Body of pancreas (tissue), 4 donors: ENCODE results near the gene PDE4D. TPM values are rescaled to one million over a fixed set of nuclear protein-coding genes. Genes with fewer than 3 reads are reported as not detected.

Source experiments
- ATAC-seq: fragments of 150-250 bp; one replicate; pipeline ENCODE4 v1.9.1; 2016
- DNase-seq, 4 donors: peaks; one replicate each; pipeline ENCODE4 v3.0.0-alpha.2; 2019
- H3K27ac ChIP-seq, 4 donors: fragments of 200-600 bp; sonication (generic); 1 replicate in 3 of 4; 2 replicates in 1 of 4; pipeline versions ENCODE4 v1.5.1 to v1.6.1; 2016 to 2019; ENCODE audit warnings: mild to moderate bottlenecking in 1 of 4, mixed read lengths in 1 of 4, moderate library complexity in 1 of 4
- H3K27me3 ChIP-seq, 2 donors: fragments of 200-600 bp; sonication (generic); one replicate each; pipeline ENCODE4 v1.6.0; 2016; ENCODE audit warnings: mild to moderate bottlenecking in 1 of 2
- H3K36me3 ChIP-seq, 2 donors: fragments of 200-600 bp; sonication (generic); replicated peaks in 1 of 2; 2 replicates each; pipeline ENCODE4 v1.5.1; 2016; ENCODE audit warnings: low read depth in 2 of 2; ENCODE audit not compliant: insufficient read depth in 1 of 2
- H3K4me1 ChIP-seq: fragments of 200-600 bp; sonication (generic); one replicate; pipeline ENCODE4 v1.6.0; 2016
- H3K4me3 ChIP-seq, 2 donors: fragments of 200-600 bp; sonication (generic); 1 replicate in 1 of 2; 2 replicates in 1 of 2; pipeline ENCODE4 v1.5.1; 2016 to 2019
- H3K9me3 ChIP-seq, 3 donors: fragments of 200-600 bp; sonication (generic); 1 replicate in 2 of 3; 2 replicates in 1 of 3; pipeline ENCODE4 v1.5.1; 2016
- POLR2A ChIP-seq, 3 donors: fragments of 450-650 bp; IDR thresholded peaks; one replicate each; pipeline ENCODE4 v1.6.1; 2016; ENCODE audit warnings: antibody characterized with exemption in 3 of 3, mild to moderate bottlenecking in 2 of 3
- WGBS, 2 donors: methylation state at CpG; one replicate each; pipeline ENCODE4 v1.1.5; 2017; 5-methylcytosine and 5-hydroxymethylcytosine counted together
- intact Hi-C: fragments of 100-400 bp; cut with DNase I; formaldehyde crosslinking; loops from one replicate; pipeline ENCODE4 v1.15.1; 2023
- total RNA-seq, 2 donors: library from RNA; depleted of rRNA; stranded (reverse); fragments of >200 nt; gene quantifications; one replicate each; pipeline ENCODE4 v1.1.0, GENCODE V29; 2016
- TF ChIP-seq, protein P1 (sequence below), 7 experiments: fragments of 450-650 bp in 4 of 7; fragments of 200-600 bp in 3 of 7; sonication (generic) in 3 of 7; IDR thresholded peaks; one replicate each; pipeline ENCODE4 v1.5.1; 2016 to 2019; ENCODE audit warnings: antibody characterized with exemption in 7 of 7

The PDE4D gene
- total RNA-seq, 2 donors from 2014 or later = 8.6 to 9.2 TPM

DNA sequence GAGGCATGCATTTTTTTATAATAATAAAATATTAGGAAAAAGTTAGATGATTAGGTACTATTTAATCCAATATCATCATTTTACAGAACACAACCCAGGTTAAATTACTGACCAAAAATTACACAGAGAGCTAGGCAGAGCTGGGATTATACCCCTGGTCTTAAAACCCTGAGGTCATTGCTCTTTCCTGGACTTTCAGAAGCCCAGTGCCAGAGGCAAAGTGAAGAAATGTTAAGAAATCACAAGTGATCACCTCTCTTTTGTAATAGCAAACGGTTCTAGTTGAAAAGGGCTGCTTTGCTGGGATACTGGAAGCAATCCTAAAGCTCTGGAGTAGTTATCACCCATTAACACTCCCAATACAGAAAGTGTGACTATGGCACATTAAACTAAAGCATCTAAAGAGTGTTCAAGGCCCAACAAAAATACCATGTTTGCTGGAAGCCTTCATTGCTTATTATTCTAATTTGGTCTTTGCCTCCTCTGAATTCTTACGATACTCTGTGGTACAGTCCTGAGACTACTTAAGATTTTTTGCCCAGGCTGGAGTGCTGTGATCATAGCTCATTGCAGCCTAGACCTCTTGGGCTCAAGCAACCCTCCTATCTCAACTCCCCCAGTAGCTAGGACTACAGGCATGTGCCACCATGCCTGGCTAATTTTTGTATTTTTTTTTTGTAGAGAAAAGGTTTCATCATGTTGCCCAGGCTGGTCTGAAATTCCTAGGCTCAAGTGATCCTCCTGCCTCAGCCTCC, 734.7 kb downstream of the PDE4D start:
- 32 to 50% methylated on average over 2 of the region's 2 CpGs for WGBS, 2 donors
- DNase-seq = no peak
- intact Hi-C loops = no loop called here
- ATAC-seq = no peak
- no peaks in the 10 kb centered on the region for H3K27me3 ChIP-seq
- H3K4me3 ChIP-seq = no peak overlapping the region
- TF ChIP-seq POLR2A (IDR thresholded peaks at IDR 0.05) = no peak
- TF ChIP-seq, protein P1, sequence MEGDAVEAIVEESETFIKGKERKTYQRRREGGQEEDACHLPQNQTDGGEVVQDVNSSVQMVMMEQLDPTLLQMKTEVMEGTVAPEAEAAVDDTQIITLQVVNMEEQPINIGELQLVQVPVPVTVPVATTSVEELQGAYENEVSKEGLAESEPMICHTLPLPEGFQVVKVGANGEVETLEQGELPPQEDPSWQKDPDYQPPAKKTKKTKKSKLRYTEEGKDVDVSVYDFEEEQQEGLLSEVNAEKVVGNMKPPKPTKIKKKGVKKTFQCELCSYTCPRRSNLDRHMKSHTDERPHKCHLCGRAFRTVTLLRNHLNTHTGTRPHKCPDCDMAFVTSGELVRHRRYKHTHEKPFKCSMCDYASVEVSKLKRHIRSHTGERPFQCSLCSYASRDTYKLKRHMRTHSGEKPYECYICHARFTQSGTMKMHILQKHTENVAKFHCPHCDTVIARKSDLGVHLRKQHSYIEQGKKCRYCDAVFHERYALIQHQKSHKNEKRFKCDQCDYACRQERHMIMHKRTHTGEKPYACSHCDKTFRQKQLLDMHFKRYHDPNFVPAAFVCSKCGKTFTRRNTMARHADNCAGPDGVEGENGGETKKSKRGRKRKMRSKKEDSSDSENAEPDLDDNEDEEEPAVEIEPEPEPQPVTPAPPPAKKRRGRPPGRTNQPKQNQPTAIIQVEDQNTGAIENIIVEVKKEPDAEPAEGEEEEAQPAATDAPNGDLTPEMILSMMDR (IDR thresholded peaks at IDR 0.05) = no peak
- H3K9me3 ChIP-seq = no peaks in the 10 kb centered on the region
- H3K4me1 ChIP-seq = no peaks in the 10 kb centered on the region
- H3K36me3 ChIP-seq = no peaks in the 10 kb centered on the region
- H3K27ac ChIP-seq = no peak overlapping the region

DNA sequence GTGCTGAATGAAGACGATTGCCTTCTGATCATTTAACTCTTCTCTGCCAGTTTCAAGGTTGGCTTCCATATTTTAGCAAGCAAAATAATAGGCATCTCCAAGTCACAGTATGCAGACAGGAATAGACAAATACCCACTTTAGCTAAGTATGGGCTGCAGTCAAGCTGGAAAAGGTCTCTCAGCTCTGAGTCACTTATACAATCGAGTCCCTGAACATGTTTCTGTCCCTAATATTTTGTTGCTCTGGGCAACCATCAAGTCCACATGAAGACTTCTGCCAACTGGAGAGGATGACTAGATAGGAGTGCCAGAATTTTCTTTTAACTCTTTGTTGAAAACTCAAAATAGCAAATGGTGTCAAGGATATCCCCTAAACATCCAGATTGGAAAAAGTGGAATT, 735.4 kb downstream of the PDE4D start:
- Histone ChIP-seq H3K27me3 (no peaks in the 10 kb centered on the region), H3K27ac (no peak overlapping the region), H3K4me3 (no peak overlapping the region), H3K9me3 (no peaks in the 10 kb centered on the region), H3K36me3 (no peaks in the 10 kb centered on the region), H3K4me1 (no peaks in the 10 kb centered on the region)
- TF ChIP-seq POLR2A (IDR thresholded peaks at IDR 0.05) = no peak
- TF ChIP-seq, protein P1 (IDR thresholded peaks at IDR 0.05) = no peak
- 27 to 51% methylated on average over 2 of the region's 2 CpGs for WGBS, 2 donors
- intact Hi-C loops = no loop called here
- peak; percentile 24 for ATAC-seq
- DNase-seq = no peak

DNA sequence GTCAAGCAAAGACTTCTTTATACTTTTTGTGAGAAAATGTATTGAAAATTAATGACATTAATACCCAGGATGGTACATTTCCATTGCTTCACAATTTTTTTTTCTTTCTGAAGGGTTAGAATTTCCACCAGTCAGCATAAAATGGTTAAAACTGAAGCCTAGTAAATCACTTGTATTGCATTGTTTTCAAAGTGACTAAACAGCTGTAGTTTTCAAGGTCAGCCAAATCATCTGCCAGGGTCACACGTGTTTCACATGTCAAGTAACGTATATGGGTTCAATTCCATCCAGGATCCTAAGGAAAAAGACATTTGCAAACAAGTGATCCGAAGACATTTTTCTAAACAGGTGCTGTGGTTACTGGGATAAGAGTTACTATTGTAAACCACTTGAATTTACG, 736.5 kb downstream of the PDE4D start:
- Histone ChIP-seq H3K27me3 (no peaks in the 10 kb centered on the region), H3K9me3 (no peaks in the 10 kb centered on the region), H3K36me3 (no peaks in the 10 kb centered on the region), H3K4me3 (no peak overlapping the region), H3K4me1 (no peaks in the 10 kb centered on the region), H3K27ac (no peak overlapping the region)
- DNase-seq = no peak
- 40 to 43% methylated on average over 4 of the region's 4 CpGs for WGBS, 2 donors
- ATAC-seq = no peak
- TF ChIP-seq, protein P1 (IDR thresholded peaks at IDR 0.05) = no peak
- intact Hi-C loops = no loop called here

DNA sequence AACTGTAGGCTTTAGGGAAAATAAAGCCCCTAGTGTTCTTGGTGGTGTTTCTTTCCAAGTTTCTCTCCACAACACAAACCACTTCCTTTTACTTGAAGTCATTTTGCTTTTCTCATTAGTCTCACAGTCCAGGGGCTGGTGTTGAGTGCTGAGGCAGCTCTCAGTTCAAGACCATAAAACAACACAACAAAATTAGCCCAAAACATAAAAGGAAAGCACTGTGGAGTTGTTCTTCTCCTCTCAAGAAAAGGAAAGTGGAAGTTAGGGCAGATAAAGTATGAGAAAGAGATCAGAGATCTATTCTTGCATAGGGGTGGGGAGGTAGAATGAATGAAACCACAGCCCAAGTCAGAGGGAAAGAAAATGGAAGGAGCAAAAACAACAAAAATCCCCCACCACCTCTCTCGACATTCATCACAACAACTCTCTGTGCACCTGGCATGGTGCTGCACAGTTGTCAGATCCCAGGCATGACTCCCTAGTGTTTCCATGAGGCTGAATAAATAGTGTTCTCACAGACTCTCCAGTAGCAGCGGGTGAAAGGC, 740.8 kb downstream of the PDE4D start:
- no peaks in the 10 kb centered on the region for H3K36me3 ChIP-seq
- 85 to 86% methylated on average over 2 of the region's 2 CpGs for WGBS, 2 donors
- intact Hi-C loops = no loop called here
- no peak overlapping the region for H3K4me3 ChIP-seq
- H3K4me1 ChIP-seq = no peaks in the 10 kb centered on the region
- no peak overlapping the region for H3K27ac ChIP-seq
- no peaks in the 10 kb centered on the region for H3K27me3 ChIP-seq
- no peak for TF ChIP-seq POLR2A (IDR thresholded peaks at IDR 0.05)
- TF ChIP-seq, protein P1 (IDR thresholded peaks at IDR 0.05) = no peak
- no peak for DNase-seq
- no peak for ATAC-seq
- H3K9me3 ChIP-seq = no peaks in the 10 kb centered on the region
